ENCODE data around the gene STK38.
"Not testable (repeated sequence)": the region's sequence is repeated elsewhere in the genome, so short reads cannot be mapped to it uniquely, and the experiment has no call there.

STK38 gene

GRCh38 chr6:36455486-36456027 lies 91.7 kb downstream of the STK38 start:
- Histone ChIP-seq H3K18ac (ENCODE audit: low read length) (no peak overlapping the region), H2AFZ (ENCODE audit: insufficient read depth, low read length, poor library complexity) (no peak overlapping the region), H3K79me1 (ENCODE audit: low read length) (no peaks in the 10 kb centered on the region), H3K23ac (ENCODE audit: low read length) (no peak overlapping the region), H3K4me3 (ENCODE audit: low read depth, low read length) (no peak overlapping the region), H3K27ac (ENCODE audit: low read depth, low read length) (no peak overlapping the region), H3K27me3 (ENCODE audit: insufficient read depth, low read length) (no peaks in the 10 kb centered on the region), H4K91ac (ENCODE audit: low read depth, low read length) (no peak overlapping the region), H2AK5ac (ENCODE audit: low read length) (no peak overlapping the region), H3K79me2 (ENCODE audit: control insufficient read depth, insufficient read depth, low read length, poor library complexity) (peaks cover 16% of the 10 kb centered on the region), H2BK12ac (ENCODE audit: low read length) (no peak overlapping the region), H4K12ac (ENCODE audit: low read depth, low read length) (no peak overlapping the region), H4K8ac (ENCODE audit: low read depth, low read length) (no peak overlapping the region), H3K9ac (ENCODE audit: low read length) (no peak overlapping the region), H3K14ac (ENCODE audit: low read length) (no peak overlapping the region), H3K9me3 (ENCODE audit: insufficient read depth, low read depth, low read length) (no peaks in the 10 kb centered on the region), H2BK5ac (ENCODE audit: low read depth, low read length, poor library complexity) (no peak overlapping the region), H3K4me1 (ENCODE audit: control insufficient read depth in 1 of 2, insufficient read depth in 2 of 2, low read length in 2 of 2) (peaks cover 0 to 4% of the 10 kb centered on the region in 2 experiments), H3K36me3 (ENCODE audit: control insufficient read depth in 1 of 2, insufficient read depth in 2 of 2, low read length in 2 of 2) (peaks cover 6 to 11% of the 10 kb centered on the region in 2 experiments), H2BK120ac (ENCODE audit: insufficient read depth, low read length, poor library complexity) (no peak overlapping the region), H3K4me2 (ENCODE audit: low read length) (no peak overlapping the region), H3K4ac (ENCODE audit: low read depth, low read length) (no peak overlapping the region)
- peak in 1 of 2 donors; percentile 42 for DNase-seq
- WGBS (ENCODE audit: extremely low coverage, insufficient coverage, insufficient read length), result no CpG with 5 or more reads among the region's 3 CpGs

- H2BK5ac ChIP-seq (ENCODE audit: low read depth, low read length, poor library complexity); H3K9me3 ChIP-seq (ENCODE audit: insufficient read depth, low read depth, low read length); H3K4me3 ChIP-seq (ENCODE audit: low read depth, low read length); H2BK120ac ChIP-seq (ENCODE audit: insufficient read depth, low read length, poor library complexity); DNase-seq; H3K18ac ChIP-seq (ENCODE audit: low read length); H2AFZ ChIP-seq (ENCODE audit: insufficient read depth, low read length, poor library complexity); H2AK5ac ChIP-seq (ENCODE audit: low read length); H3K9ac ChIP-seq (ENCODE audit: low read length); H3K79me1 ChIP-seq (ENCODE audit: low read length); H2BK12ac ChIP-seq (ENCODE audit: low read length); H3K27ac ChIP-seq (ENCODE audit: low read depth, low read length); H3K27me3 ChIP-seq (ENCODE audit: insufficient read depth, low read length); H4K91ac ChIP-seq (ENCODE audit: low read depth, low read length); H3K4me1 ChIP-seq (ENCODE audit: control insufficient read depth in 1 of 2, insufficient read depth in 2 of 2, low read length in 2 of 2); H3K4ac ChIP-seq (ENCODE audit: low read depth, low read length); H4K12ac ChIP-seq (ENCODE audit: low read depth, low read length); H3K23ac ChIP-seq (ENCODE audit: low read length); H4K8ac ChIP-seq (ENCODE audit: low read depth, low read length); H3K14ac ChIP-seq (ENCODE audit: low read length); H3K4me2 ChIP-seq (ENCODE audit: low read length): not testable (repeated sequence)
- Histone ChIP-seq H3K79me2 (ENCODE audit: control insufficient read depth, insufficient read depth, low read length, poor library complexity) (peaks cover 17% of the 10 kb centered on the region), H3K36me3 (ENCODE audit: control insufficient read depth in 1 of 2, insufficient read depth in 2 of 2, low read length in 2 of 2) (peaks cover 10 to 11% of the 10 kb centered on the region in 2 experiments)
- WGBS (ENCODE audit: extremely low coverage, insufficient coverage, insufficient read length), result no CpG with 5 or more reads among the region's 8 CpGs
Measured at GRCh38 chr6:36452897-36453296, 94.4 kb downstream of the STK38 start.

GRCh38 chr6:36449173-36449572 lies 98.1 kb downstream of the STK38 start:
- H3K14ac ChIP-seq (ENCODE audit: low read length); H4K12ac ChIP-seq (ENCODE audit: low read depth, low read length); H3K18ac ChIP-seq (ENCODE audit: low read length); DNase-seq; H3K9ac ChIP-seq (ENCODE audit: low read length); H3K9me3 ChIP-seq (ENCODE audit: insufficient read depth, low read depth, low read length); H2AK5ac ChIP-seq (ENCODE audit: low read length); H2BK120ac ChIP-seq (ENCODE audit: insufficient read depth, low read length, poor library complexity); H3K4ac ChIP-seq (ENCODE audit: low read depth, low read length); H3K79me2 ChIP-seq (ENCODE audit: control insufficient read depth, insufficient read depth, low read length, poor library complexity); H3K4me2 ChIP-seq (ENCODE audit: low read length); H2BK5ac ChIP-seq (ENCODE audit: low read depth, low read length, poor library complexity); H3K4me3 ChIP-seq (ENCODE audit: low read depth, low read length); H2BK12ac ChIP-seq (ENCODE audit: low read length); H3K36me3 ChIP-seq (ENCODE audit: control insufficient read depth in 1 of 2, insufficient read depth in 2 of 2, low read length in 2 of 2); H3K23ac ChIP-seq (ENCODE audit: low read length); H3K4me1 ChIP-seq (ENCODE audit: control insufficient read depth in 1 of 2, insufficient read depth in 2 of 2, low read length in 2 of 2); H2AFZ ChIP-seq (ENCODE audit: insufficient read depth, low read length, poor library complexity); H3K27me3 ChIP-seq (ENCODE audit: insufficient read depth, low read length); H4K91ac ChIP-seq (ENCODE audit: low read depth, low read length); H4K8ac ChIP-seq (ENCODE audit: low read depth, low read length); H3K79me1 ChIP-seq (ENCODE audit: low read length); H3K27ac ChIP-seq (ENCODE audit: low read depth, low read length): not testable (repeated sequence)
- WGBS (ENCODE audit: extremely low coverage, insufficient coverage, insufficient read length), result no CpG with 5 or more reads among the region's 10 CpGs

- Histone ChIP-seq H2BK12ac (ENCODE audit: low read length) (no peak overlapping the region), H3K27ac (ENCODE audit: low read depth, low read length) (no peak overlapping the region), H3K36me3 (ENCODE audit: control insufficient read depth in 1 of 2, insufficient read depth in 2 of 2, low read length in 2 of 2) (peaks cover 0 to 4% of the 10 kb centered on the region in 2 experiments), H3K27me3 (ENCODE audit: insufficient read depth, low read length) (no peaks in the 10 kb centered on the region), H3K18ac (ENCODE audit: low read length) (no peak overlapping the region), H2AK5ac (ENCODE audit: low read length) (no peak overlapping the region), H4K91ac (ENCODE audit: low read depth, low read length) (no peak overlapping the region), H2AFZ (ENCODE audit: insufficient read depth, low read length, poor library complexity) (no peak overlapping the region), H3K23ac (ENCODE audit: low read length) (no peak overlapping the region), H3K9ac (ENCODE audit: low read length) (no peak overlapping the region), H2BK120ac (ENCODE audit: insufficient read depth, low read length, poor library complexity) (no peak overlapping the region), H3K14ac (ENCODE audit: low read length) (no peak overlapping the region), H3K4me3 (ENCODE audit: low read depth, low read length) (no peak overlapping the region), H4K12ac (ENCODE audit: low read depth, low read length) (no peak overlapping the region), H3K79me2 (ENCODE audit: control insufficient read depth, insufficient read depth, low read length, poor library complexity) (peaks cover 11% of the 10 kb centered on the region), H3K4me1 (ENCODE audit: control insufficient read depth in 1 of 2, insufficient read depth in 2 of 2, low read length in 2 of 2) (peaks cover 5 to 6% of the 10 kb centered on the region in 2 experiments), H3K4ac (ENCODE audit: low read depth, low read length) (no peak overlapping the region), H3K4me2 (ENCODE audit: low read length) (no peak overlapping the region), H2BK5ac (ENCODE audit: low read depth, low read length, poor library complexity) (no peak overlapping the region), H4K8ac (ENCODE audit: low read depth, low read length) (no peak overlapping the region), H3K79me1 (ENCODE audit: low read length) (peaks cover 14% of the 10 kb centered on the region), H3K9me3 (ENCODE audit: insufficient read depth, low read depth, low read length) (peaks cover 2% of the 10 kb centered on the region)
- no peak for DNase-seq
Measured at GRCh38 chr6:36445621-36446020, 101.7 kb downstream of the STK38 start.

All from trophoblast cell (in vitro differentiated cells and primary cell).